ENCODE results near the gene CFAP410. TPM values are rescaled to one million over a fixed set of nuclear protein-coding genes. Genes with fewer than 3 reads are reported as not detected.

The CFAP410 gene
- total and polyA plus RNA-seq, 2 donors (not counting 1 experiment from before 2014, with no cell fraction given) = 69.2 to 98.8 TPM

DNA sequence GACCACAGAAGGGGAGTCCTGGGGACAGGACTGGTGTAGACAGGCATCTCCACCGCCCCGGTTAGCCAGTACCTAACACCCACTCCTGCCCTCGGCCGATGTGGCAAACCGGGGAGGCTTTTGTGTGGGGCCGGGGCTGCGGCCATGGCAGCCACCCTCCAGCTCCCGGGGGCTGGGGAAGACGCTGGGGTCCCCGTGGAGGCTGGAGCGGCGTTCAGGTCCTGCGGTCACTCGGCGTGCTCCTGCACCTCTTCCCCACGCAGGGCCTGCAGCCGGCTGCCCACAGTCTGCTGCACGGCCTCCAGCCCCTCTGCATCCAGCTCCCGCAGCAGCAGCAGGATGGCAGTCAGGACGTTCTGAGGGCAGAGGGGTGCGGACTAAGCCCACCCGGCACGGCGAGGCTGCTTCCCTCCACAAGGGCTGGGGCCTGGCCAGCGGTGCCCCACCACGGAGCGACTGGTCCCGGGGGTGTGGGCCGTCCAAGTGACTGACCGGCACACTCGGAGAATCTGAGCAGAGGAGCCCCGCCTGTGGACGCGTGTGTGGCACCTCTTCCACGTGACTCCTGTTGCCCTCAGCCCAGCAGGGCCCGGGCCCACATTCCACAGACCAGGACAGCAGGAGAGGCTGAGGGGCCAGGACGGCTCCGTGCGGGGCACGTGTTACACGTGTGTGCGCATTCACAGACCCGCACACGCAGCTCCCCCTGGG is 9.1 kb downstream of the CFAP410 start:
- no peak overlapping the region for H3K9ac ChIP-seq (ENCODE audit: low read length)
- ATAC-seq (ENCODE audit: low read depth) = no peak
- H3K27ac ChIP-seq (ENCODE audit: low read length in 2 of 2) = no peak overlapping the region
- no peaks in the 10 kb centered on the region for H3K27me3 ChIP-seq (replicated peaks in 1 of 4; ENCODE audit: control extremely low read depth in 1 of 4, control insufficient read depth in 3 of 4, insufficient read depth in 4 of 4, low read length in 3 of 4)
- H4K20me1 ChIP-seq (ENCODE audit: control insufficient read depth, insufficient read depth, low read length, poor library complexity, severe bottlenecking) = peaks cover 55% of the 10 kb centered on the region
- POLR2A ChIA-PET = interaction anchor here (0.8 to 1.2 kb wide), 2 partner anchors 7 to 26 kb away, joined by 3 read pairs; no protein-coding TSS in a partner anchor
- H3K4me3 ChIP-seq (ENCODE audit: control extremely low read depth in 1 of 5, extremely low read depth in 1 of 5, insufficient read depth in 1 of 5, low read depth in 2 of 5, low read length in 4 of 5) = no peak overlapping the region
- Mint-ChIP-seq H3K9me3 (ENCODE audit: insufficient read depth) (no peaks in the 10 kb centered on the region), H3K4me1 (no peaks in the 10 kb centered on the region), H3K27me3 (no peaks in the 10 kb centered on the region), H3K4me3 (no peak overlapping the region), H3K27ac (no peak overlapping the region)
- no peaks in the 10 kb centered on the region for H3K9me3 ChIP-seq (ENCODE audit: control extremely low read depth in 1 of 3, control insufficient read depth in 2 of 3, insufficient read depth in 1 of 3, low read length in 2 of 3)
- CTCF ChIA-PET = no interaction called here
- no peak for DNase-seq
- H3K36me3 ChIP-seq (replicated peaks in 1 of 2; ENCODE audit: control extremely low read depth in 1 of 2, control insufficient read depth in 1 of 2, extremely low read depth in 1 of 2, insufficient read depth in 2 of 2, low read length in 1 of 2) = peaks cover 0 to 29% of the 10 kb centered on the region in 2 experiments
- intact Hi-C loops (cut with micrococcal nuclease) = no loop called here
- no peaks in the 10 kb centered on the region for H3K79me2 ChIP-seq (ENCODE audit: control insufficient read depth, insufficient read depth, low read length)
- WGBS (ENCODE audit: insufficient coverage) = 94% methylated on average over 44 of the region's 44 CpGs
- no peak overlapping the region for H2AFZ ChIP-seq (ENCODE audit: insufficient read depth, low read depth, low read length, poor library complexity, severe bottlenecking)
- no peaks in the 10 kb centered on the region for H3K4me1 ChIP-seq (ENCODE audit: control insufficient read depth in 2 of 2, insufficient read depth in 2 of 2, low read length in 2 of 2)
- H3K4me2 ChIP-seq (replicated peaks; ENCODE audit: low read depth, low read length, poor library complexity, severe bottlenecking) = no peak overlapping the region
- TF ChIP-seq, protein P1, sequence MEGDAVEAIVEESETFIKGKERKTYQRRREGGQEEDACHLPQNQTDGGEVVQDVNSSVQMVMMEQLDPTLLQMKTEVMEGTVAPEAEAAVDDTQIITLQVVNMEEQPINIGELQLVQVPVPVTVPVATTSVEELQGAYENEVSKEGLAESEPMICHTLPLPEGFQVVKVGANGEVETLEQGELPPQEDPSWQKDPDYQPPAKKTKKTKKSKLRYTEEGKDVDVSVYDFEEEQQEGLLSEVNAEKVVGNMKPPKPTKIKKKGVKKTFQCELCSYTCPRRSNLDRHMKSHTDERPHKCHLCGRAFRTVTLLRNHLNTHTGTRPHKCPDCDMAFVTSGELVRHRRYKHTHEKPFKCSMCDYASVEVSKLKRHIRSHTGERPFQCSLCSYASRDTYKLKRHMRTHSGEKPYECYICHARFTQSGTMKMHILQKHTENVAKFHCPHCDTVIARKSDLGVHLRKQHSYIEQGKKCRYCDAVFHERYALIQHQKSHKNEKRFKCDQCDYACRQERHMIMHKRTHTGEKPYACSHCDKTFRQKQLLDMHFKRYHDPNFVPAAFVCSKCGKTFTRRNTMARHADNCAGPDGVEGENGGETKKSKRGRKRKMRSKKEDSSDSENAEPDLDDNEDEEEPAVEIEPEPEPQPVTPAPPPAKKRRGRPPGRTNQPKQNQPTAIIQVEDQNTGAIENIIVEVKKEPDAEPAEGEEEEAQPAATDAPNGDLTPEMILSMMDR (IDR thresholded peaks at IDR 0.05) = no peak
- no peak for TF ChIP-seq EZH2 (IDR thresholded peaks at IDR 0.05; ENCODE audit: borderline replicate concordance, insufficient read depth, low read depth, low read length, poor library complexity, severe bottlenecking)

DNA sequence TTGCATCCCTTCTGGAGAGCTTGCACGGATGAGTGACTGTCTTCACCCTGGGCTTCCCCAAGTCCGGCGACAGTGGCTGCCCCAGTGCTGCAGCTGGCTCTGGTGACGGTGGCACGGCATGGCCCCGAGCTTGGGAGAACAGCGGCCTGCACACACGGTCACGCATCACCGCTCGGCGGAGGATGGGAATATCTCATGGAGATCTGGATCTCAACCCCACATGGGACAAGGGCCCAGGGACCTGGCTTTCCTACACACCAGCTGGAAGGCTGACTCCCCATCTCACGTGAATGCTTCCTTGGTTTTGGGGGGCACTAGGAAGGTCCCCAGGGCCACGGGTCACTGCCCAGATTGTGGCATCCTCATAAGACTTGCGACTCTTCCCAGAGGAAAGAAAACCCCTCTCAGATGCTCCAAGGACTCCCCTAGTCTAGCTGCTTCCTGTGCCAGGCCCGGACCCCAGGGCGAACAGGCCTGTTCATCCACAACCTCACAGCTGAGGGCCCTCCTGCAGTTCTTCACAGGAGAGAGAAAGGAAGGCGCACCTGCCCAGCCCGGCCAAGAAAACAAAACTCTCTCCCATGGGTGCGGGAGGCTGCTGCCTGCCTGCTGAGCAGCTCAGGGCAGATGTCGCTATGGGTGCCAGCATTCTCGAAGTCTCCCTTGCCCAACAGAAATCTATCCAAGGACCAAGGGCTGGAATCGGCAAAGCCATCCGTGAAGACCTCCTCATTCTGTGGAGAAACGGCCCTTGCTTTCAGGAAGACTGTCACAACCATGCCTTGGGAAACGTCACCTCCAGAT is 9.9 kb downstream of the CFAP410 start:
- intact Hi-C loops (cut with micrococcal nuclease) = no loop called here
- no peaks in the 10 kb centered on the region for H3K4me1 Mint-ChIP-seq

More for the DNA sequence above, 9.9 kb downstream of the CFAP410 start:
- no peak overlapping the region for H3K4me3 Mint-ChIP-seq
- H3K27ac Mint-ChIP-seq = peak overlapping the region; percentile 56
- ChIA-PET POLR2A (interaction anchor here (1.2 kb wide), 1 partner anchor 8 kb away, joined by 3 read pairs; no protein-coding TSS in a partner anchor), CTCF (no interaction called here)
- no peak overlapping the region for H3K4me2 ChIP-seq (replicated peaks; ENCODE audit: low read depth, low read length, poor library complexity, severe bottlenecking)
- H3K36me3 ChIP-seq (replicated peaks in 1 of 2; ENCODE audit: control extremely low read depth in 1 of 2, control insufficient read depth in 1 of 2, extremely low read depth in 1 of 2, insufficient read depth in 2 of 2, low read length in 1 of 2) = peaks cover 0 to 30% of the 10 kb centered on the region in 2 experiments
- DNase-seq (no peak), ATAC-seq (ENCODE audit: low read depth) (no peak)
- H3K27me3 Mint-ChIP-seq = no peaks in the 10 kb centered on the region
- 89% methylated on average over 23 of the region's 26 CpGs for WGBS (ENCODE audit: insufficient coverage)
- H3K9me3 Mint-ChIP-seq (ENCODE audit: insufficient read depth) = no peaks in the 10 kb centered on the region
- no peak overlapping the region for H3K27ac ChIP-seq (ENCODE audit: low read length in 2 of 2)
- H3K4me1 ChIP-seq (ENCODE audit: control insufficient read depth in 2 of 2, insufficient read depth in 2 of 2, low read length in 2 of 2) = no peaks in the 10 kb centered on the region
- H3K27me3 ChIP-seq (replicated peaks in 1 of 4; ENCODE audit: control extremely low read depth in 1 of 4, control insufficient read depth in 3 of 4, insufficient read depth in 4 of 4, low read length in 3 of 4) = no peaks in the 10 kb centered on the region
- no peaks in the 10 kb centered on the region for H3K79me2 ChIP-seq (ENCODE audit: control insufficient read depth, insufficient read depth, low read length)
- no peak overlapping the region for H3K9ac ChIP-seq (ENCODE audit: low read length)
- H3K4me3 ChIP-seq (ENCODE audit: control extremely low read depth in 1 of 5, extremely low read depth in 1 of 5, insufficient read depth in 1 of 5, low read depth in 2 of 5, low read length in 4 of 5) = no peak overlapping the region
- H3K9me3 ChIP-seq (ENCODE audit: control extremely low read depth in 1 of 3, control insufficient read depth in 2 of 3, insufficient read depth in 1 of 3, low read length in 2 of 3) = no peaks in the 10 kb centered on the region
- H4K20me1 ChIP-seq (ENCODE audit: control insufficient read depth, insufficient read depth, low read length, poor library complexity, severe bottlenecking) = peaks cover 51% of the 10 kb centered on the region
- no peak for TF ChIP-seq EZH2 (IDR thresholded peaks at IDR 0.05; ENCODE audit: borderline replicate concordance, insufficient read depth, low read depth, low read length, poor library complexity, severe bottlenecking)
- TF ChIP-seq, protein P1 (IDR thresholded peaks at IDR 0.05) = no peak
- H2AFZ ChIP-seq (ENCODE audit: insufficient read depth, low read depth, low read length, poor library complexity, severe bottlenecking) = no peak overlapping the region

Measured in B cell (primary cell).